Measurements from ENCODE around the gene COA7. TPM values are rescaled to one million over a fixed set of nuclear protein-coding genes. Genes with fewer than 3 reads are reported as not detected.

COA7 gene
- total and polyA plus RNA-seq, 2 of the 8 experiments (the other 6 are each of a cell fraction or from before 2014, with no cell fraction given), result 23.2 to 61.8 TPM

DNA sequence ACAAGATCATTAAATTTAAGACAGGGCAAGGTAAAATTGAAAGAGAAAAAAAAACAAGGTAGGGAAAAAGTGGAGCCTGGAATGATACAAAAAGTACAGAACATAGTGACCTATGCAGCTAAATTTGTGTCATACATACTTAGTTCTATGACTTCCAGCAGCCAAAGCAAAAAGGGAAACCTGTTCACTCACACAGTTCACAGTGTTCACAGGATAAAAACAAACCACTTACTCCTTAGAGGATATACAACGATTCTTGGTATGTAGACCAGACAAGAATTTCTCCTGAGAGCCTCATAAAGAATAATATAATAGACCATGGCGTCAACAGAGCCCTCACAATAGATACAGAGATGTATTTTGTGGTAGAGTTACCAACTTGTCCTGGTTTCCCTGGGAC lies 27.5 kb downstream of the COA7 start:
- no peak overlapping the region for H4K8ac ChIP-seq (ENCODE audit: extremely low read depth, insufficient read depth, low read length)
- 89% methylated on average over 2 of the region's 2 CpGs; no CpG with 5 or more reads in 1 of the 2 experiments for WGBS, 2 experiments (ENCODE audit: extremely low coverage in 1 of 2, insufficient coverage in 1 of 2, insufficient read length in 1 of 2, insufficient replicate concordance in 2 of 2, low coverage in 1 of 2, low lambda C conversion rate in 2 of 2, missing lambda C conversion rate in 1 of 2)

More for the DNA sequence above, 27.5 kb downstream of the COA7 start:
- Histone ChIP-seq H3K23ac (ENCODE audit: insufficient read length) (no peak overlapping the region), H4K20me1 (replicated peaks in 1 of 2; ENCODE audit: control insufficient read depth in 1 of 2, insufficient read depth in 2 of 2, low read length in 2 of 2) (no peaks in the 10 kb centered on the region), H3K14ac (ENCODE audit: insufficient read length) (no peak overlapping the region), H2BK12ac (ENCODE audit: low read depth, low read length) (no peak overlapping the region), H3K79me2 (ENCODE audit: control insufficient read depth in 1 of 2, insufficient read depth in 2 of 2, low read length in 2 of 2) (no peaks in the 10 kb centered on the region), H3K4me1 (replicated peaks in 1 of 4; ENCODE audit: control insufficient read depth in 3 of 4, insufficient read depth in 4 of 4, low read length in 3 of 4) (no peaks in the 10 kb centered on the region; a peak in 2 of 7 replicates), H2BK20ac (ENCODE audit: low read length) (no peak overlapping the region), H3K56ac (replicated peaks; ENCODE audit: insufficient read length, low read depth, low read length) (no peak overlapping the region), H2BK15ac (ENCODE audit: low read length) (no peak overlapping the region), H3K23me2 (ENCODE audit: low read depth, low read length) (no peaks in the 10 kb centered on the region), H3K27me3 (replicated peaks in 1 of 4; ENCODE audit: control insufficient read depth in 3 of 4, extremely low read depth in 1 of 4, insufficient read depth in 3 of 4, low read length in 3 of 4) (no peaks in the 10 kb centered on the region), H3K4me3 (ENCODE audit: extremely low read depth in 1 of 4, insufficient read depth in 2 of 4, low read depth in 3 of 4, low read length in 4 of 4) (no peak overlapping the region), H3K18ac (ENCODE audit: extremely low read depth, low read length) (no peak overlapping the region), H2BK5ac (ENCODE audit: low read depth, low read length) (no peak overlapping the region), H2AK5ac (ENCODE audit: low read depth, low read length) (no peak overlapping the region), H3K79me1 (ENCODE audit: low read depth, low read length) (no peaks in the 10 kb centered on the region), H3K4me2 (ENCODE audit: insufficient read depth in 1 of 2, low read depth in 2 of 2, low read length in 2 of 2) (no peak overlapping the region), H3K9me3 (ENCODE audit: insufficient read depth in 2 of 2, low read depth in 1 of 2, low read length in 1 of 2) (no peaks in the 10 kb centered on the region), H4K5ac (ENCODE audit: insufficient read length, low read depth, low read length) (no peak overlapping the region), H4K91ac (replicated peaks; ENCODE audit: insufficient read length, low read length) (no peak overlapping the region), H3K4ac (replicated peaks; ENCODE audit: insufficient read length, low read depth, low read length) (no peak overlapping the region), H2BK120ac (replicated peaks; ENCODE audit: low read depth, low read length) (no peak overlapping the region), H3K27ac (ENCODE audit: low read depth, low read length) (no peak overlapping the region), H3K9ac (replicated peaks in 1 of 4; ENCODE audit: extremely low read depth in 1 of 4, low read depth in 3 of 4, low read length in 3 of 4) (no peak overlapping the region), H3K36me3 (ENCODE audit: control insufficient read depth in 2 of 4, insufficient read depth in 4 of 4, low read length in 3 of 4) (no peaks in the 10 kb centered on the region), H2AFZ (ENCODE audit: low read length) (no peak overlapping the region)
- no peak for FAIRE-seq
- CTCF ChIA-PET (ENCODE audit: partially characterized antibody), result interaction anchor here (0.7 to 2.0 kb wide), 2 partner anchors 11 to 39 kb away, joined by 3 to 6 read pairs; no protein-coding TSS in a partner anchor
- no peak for TF ChIP-seq SP4 (IDR thresholded peaks at IDR 0.05; ENCODE audit: low read length)
- TF ChIP-seq SIX5 (IDR thresholded peaks at IDR 0.05; ENCODE audit: low read depth, low read length), result no peak
- no peak for TF ChIP-seq PHF8 (conservative IDR thresholded peaks at IDR 0.05; ENCODE audit: low read depth, low read length)
- TF ChIP-seq POLR2A (IDR thresholded peaks at IDR 0.05; ENCODE audit: control extremely low read depth in 1 of 2, low read depth in 2 of 2, low read length in 2 of 2), result no peak
- TF ChIP-seq EGR1 (IDR thresholded peaks at IDR 0.05; ENCODE audit: borderline replicate concordance, low read depth, low read length), result no peak
- TF ChIP-seq CTBP2 (IDR thresholded peaks at IDR 0.05; ENCODE audit: borderline replicate concordance, insufficient read depth, insufficient read length, low read length), result no peak
- TF ChIP-seq POU5F1 (IDR thresholded peaks at IDR 0.05; ENCODE audit: low read depth, low read length), result no peak
- no peak for TF ChIP-seq CBX5 (IDR thresholded peaks at IDR 0.05; ENCODE audit: low read depth, low read length)
- TF ChIP-seq KDM1A (IDR thresholded peaks at IDR 0.05; ENCODE audit: borderline replicate concordance, low read length), result no peak
- TF ChIP-seq CREB1 (IDR thresholded peaks at IDR 0.05), result no peak
- no peak for DNase-seq (ENCODE audit: low read depth in 1 of 2, low spot score in 2 of 2)
- POLR2A ChIA-PET (ENCODE audit: partially characterized antibody), result interaction anchor here (1.1 kb wide), 1 partner anchor 37 kb away, joined by 3 read pairs; no protein-coding TSS in a partner anchor
